Activated naive CD8-positive, alpha-beta T cell treated with anti-CD3 and anti-CD28 coated beads for 36 hours (primary cell): ENCODE results near the gene PRSS2. TPM values are rescaled to one million over a fixed set of nuclear protein-coding genes. Genes with fewer than 3 reads are reported as not detected.
A peak's percentile ranks its signal among the peaks of the same experiment; 100 is the strongest.

Experiments
- DNase-seq: peaks from one replicate; pipeline ENCODE4 v3.0.0; 2021
- H3K27ac Mint-ChIP-seq: one replicate; pipeline ENCODE4 v1.8.0; 2022; ENCODE audit warnings: mild to moderate bottlenecking, moderate library complexity, mixed read lengths
- H3K27me3 Mint-ChIP-seq: one replicate; pipeline ENCODE4 v1.8.0; 2022; ENCODE audit warnings: mild to moderate bottlenecking, mixed read lengths
- H3K36me3 Mint-ChIP-seq: one replicate; pipeline ENCODE4 v1.8.0; 2021; ENCODE audit warnings: mild to moderate bottlenecking, mixed read lengths
- H3K4me1 Mint-ChIP-seq: one replicate; pipeline ENCODE4 v1.8.0; 2021; ENCODE audit warnings: mixed read lengths
- H3K4me3 Mint-ChIP-seq: one replicate; pipeline ENCODE4 v1.8.0; 2022; ENCODE audit warnings: mild to moderate bottlenecking, moderate library complexity, mixed read lengths
- H3K9me3 Mint-ChIP-seq: one replicate; pipeline ENCODE4 v1.8.0; 2022; ENCODE audit warnings: mixed read lengths
- total RNA-seq, 2 experiments: library from RNA; stranded (reverse); gene quantifications; one replicate each; pipeline ENCODE4 v1.2.3, GENCODE V29; 2021

The PRSS2 gene
- total RNA-seq, 2 experiments from 2014 or later: not detected

DNA sequence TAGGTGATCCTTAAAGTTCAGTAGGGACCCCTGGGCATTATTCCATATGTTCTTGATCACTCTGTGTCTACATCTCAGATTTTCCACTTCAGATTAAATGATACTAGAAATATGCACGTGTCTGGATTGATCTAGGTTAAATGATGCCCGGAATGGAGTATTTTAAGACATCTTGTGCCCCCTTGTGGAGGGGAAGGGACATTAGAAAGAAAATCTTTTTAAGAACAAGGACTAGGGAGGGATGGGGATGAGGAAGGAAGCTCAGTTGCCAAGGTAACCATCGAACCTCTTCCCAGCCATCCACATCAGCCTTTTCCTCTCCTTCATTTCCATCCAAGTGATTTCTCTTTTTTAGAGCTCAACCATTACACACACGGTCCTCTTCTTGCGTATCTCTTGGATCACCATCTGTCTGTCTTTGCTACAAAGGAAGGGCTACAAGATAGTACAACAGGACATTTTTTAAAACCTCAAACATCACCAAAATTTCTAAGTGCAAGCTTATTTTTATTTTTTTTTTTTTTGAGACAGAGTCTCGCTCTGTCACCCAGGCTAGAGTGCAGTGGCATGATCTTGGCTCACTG lies 40.5 kb downstream of the PRSS2 start:
- no peak for DNase-seq
- peak overlapping the region; percentile 99 for H3K27ac Mint-ChIP-seq
- H3K4me1 Mint-ChIP-seq: peaks cover 76% of the 10 kb centered on the region
- no peaks in the 10 kb centered on the region for H3K27me3 Mint-ChIP-seq
- H3K36me3 Mint-ChIP-seq: peaks cover 3% of the 10 kb centered on the region
- peak overlapping the region; percentile 79 for H3K4me3 Mint-ChIP-seq
- no peaks in the 10 kb centered on the region for H3K9me3 Mint-ChIP-seq

DNA sequence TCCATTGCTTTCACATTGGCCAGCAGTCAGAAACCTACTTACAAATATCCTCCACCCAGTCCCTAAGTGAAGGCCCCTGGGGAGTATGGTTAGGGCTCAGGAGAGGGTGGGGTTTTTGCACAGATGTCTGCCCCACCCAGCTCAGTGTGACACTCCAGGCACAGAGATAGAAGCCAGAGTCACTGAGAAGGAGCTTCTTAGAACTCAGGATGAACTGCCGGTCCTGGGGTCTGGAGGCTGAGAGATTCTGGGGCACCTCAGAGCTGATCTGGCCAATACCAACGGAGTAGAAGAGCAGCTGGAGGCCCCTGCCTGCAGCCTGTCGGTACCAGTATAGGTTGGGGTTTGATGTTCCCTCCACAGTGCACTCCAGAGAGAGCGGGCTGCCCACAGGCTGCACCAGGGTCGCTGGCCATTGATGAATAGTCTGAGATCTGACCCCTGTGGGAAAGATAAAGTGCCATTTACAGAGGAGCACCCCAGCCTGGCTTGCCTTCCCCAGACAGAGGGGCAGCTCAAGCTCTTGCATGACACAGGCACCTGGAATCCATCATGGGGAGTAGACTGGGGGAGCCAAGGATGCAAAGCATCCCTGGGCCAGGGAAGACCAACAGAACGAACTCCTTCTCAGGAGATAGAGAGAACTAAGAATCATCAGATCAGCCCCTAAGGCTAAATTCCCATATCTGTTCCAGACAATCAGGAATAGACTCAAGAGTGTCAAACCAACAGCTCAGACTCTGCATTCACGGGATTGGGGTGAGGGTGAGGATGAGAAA lies 41.9 kb downstream of the PRSS2 start:
- DNase-seq: no peak
- peaks cover 4% of the 10 kb centered on the region for H3K36me3 Mint-ChIP-seq
- H3K4me3 Mint-ChIP-seq: peak overlapping the region; percentile 79
- H3K27me3 Mint-ChIP-seq: no peaks in the 10 kb centered on the region
- H3K4me1 Mint-ChIP-seq: peaks cover 62% of the 10 kb centered on the region
- no peaks in the 10 kb centered on the region for H3K9me3 Mint-ChIP-seq
- peak overlapping the region; percentile 99 for H3K27ac Mint-ChIP-seq

- Mint-ChIP-seq H3K9me3 (no peaks in the 10 kb centered on the region), H3K27ac (peak overlapping the region; percentile 99), H3K4me1 (peaks cover 56% of the 10 kb centered on the region), H3K36me3 (peaks cover 4% of the 10 kb centered on the region), H3K4me3 (peak overlapping the region; percentile 79), H3K27me3 (no peaks in the 10 kb centered on the region)
- no peak for DNase-seq
These were observed 42.5 kb downstream of the PRSS2 start for GRCh38 chr7:142813226-142813625.

DNA sequence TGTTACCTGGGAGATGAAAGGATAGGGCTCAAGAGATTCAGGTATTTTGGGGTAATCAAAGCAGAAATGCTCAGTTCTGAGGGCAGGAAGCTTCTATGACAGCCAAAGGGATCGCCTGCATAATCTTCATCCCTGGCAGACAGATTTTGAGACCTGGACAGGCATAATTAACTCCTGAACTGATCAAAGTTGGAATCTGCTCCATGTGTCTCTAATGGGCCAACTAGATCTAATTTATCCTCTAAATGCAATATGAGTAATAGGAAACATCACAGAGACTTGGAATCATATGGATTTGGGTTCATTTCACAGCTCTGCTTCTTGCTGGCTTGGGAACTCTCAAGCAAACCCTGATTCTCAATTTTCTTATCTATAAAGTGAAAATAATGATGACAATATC lies 42.9 kb downstream of the PRSS2 start:
- DNase-seq: no peak
- Mint-ChIP-seq H3K9me3 (no peaks in the 10 kb centered on the region), H3K27me3 (no peaks in the 10 kb centered on the region), H3K4me1 (peaks cover 53% of the 10 kb centered on the region), H3K27ac (peak overlapping the region; percentile 28), H3K36me3 (peaks cover 4% of the 10 kb centered on the region), H3K4me3 (peak overlapping the region; percentile 79)

- Mint-ChIP-seq H3K9me3 (no peaks in the 10 kb centered on the region), H3K27ac (no peak overlapping the region), H3K27me3 (no peaks in the 10 kb centered on the region), H3K4me1 (peaks cover 50% of the 10 kb centered on the region), H3K4me3 (no peak overlapping the region), H3K36me3 (peaks cover 4% of the 10 kb centered on the region)
- DNase-seq: no peak
These were observed 43.7 kb downstream of the PRSS2 start for GRCh38 chr7:142814451-142814850.

- no peak overlapping the region for H3K27ac Mint-ChIP-seq
- no peak overlapping the region for H3K4me3 Mint-ChIP-seq
- DNase-seq: no peak
- H3K27me3 Mint-ChIP-seq: no peaks in the 10 kb centered on the region
- peaks cover 4% of the 10 kb centered on the region for H3K36me3 Mint-ChIP-seq
- no peaks in the 10 kb centered on the region for H3K9me3 Mint-ChIP-seq
- H3K4me1 Mint-ChIP-seq: peaks cover 43% of the 10 kb centered on the region
These were observed 44.4 kb downstream of the PRSS2 start for GRCh38 chr7:142815134-142815533.

GRCh38 chr7:142817506-142817905 lies 46.7 kb downstream of the PRSS2 start:
- no peak overlapping the region for H3K27ac Mint-ChIP-seq
- H3K4me3 Mint-ChIP-seq: no peak overlapping the region
- peaks cover 9% of the 10 kb centered on the region for H3K9me3 Mint-ChIP-seq
- H3K4me1 Mint-ChIP-seq: peaks cover 21% of the 10 kb centered on the region
- H3K36me3 Mint-ChIP-seq: peaks cover 8% of the 10 kb centered on the region
- H3K27me3 Mint-ChIP-seq: peaks cover 3% of the 10 kb centered on the region
- DNase-seq: no peak

GRCh38 chr7:142819530-142819929 lies 48.8 kb downstream of the PRSS2 start:
- no peak overlapping the region for H3K27ac Mint-ChIP-seq
- DNase-seq: no peak
- H3K27me3 Mint-ChIP-seq: peaks cover 3% of the 10 kb centered on the region
- peaks cover 7% of the 10 kb centered on the region for H3K4me1 Mint-ChIP-seq
- H3K9me3 Mint-ChIP-seq: peaks cover 12% of the 10 kb centered on the region
- peaks cover 8% of the 10 kb centered on the region for H3K36me3 Mint-ChIP-seq
- no peak overlapping the region for H3K4me3 Mint-ChIP-seq

DNA sequence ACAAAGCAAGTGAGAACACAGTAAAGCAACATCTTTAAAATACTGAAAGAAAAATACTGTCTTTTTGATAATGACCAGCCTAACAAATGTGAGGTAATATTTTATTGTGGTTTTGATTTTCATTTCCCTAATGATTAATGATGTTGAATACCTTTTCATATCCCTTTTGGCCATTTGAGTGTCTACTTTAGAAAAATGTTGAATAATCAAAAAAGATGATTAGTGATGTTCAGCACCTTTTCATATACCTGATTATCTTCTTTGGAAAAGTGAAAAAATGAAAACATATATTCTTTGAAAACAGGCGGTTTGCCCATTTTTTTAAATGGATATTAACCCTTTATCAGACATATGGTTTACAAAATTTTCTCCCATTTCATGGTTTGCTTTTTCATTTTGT lies 51.9 kb downstream of the PRSS2 start:
- H3K9me3 Mint-ChIP-seq: peaks cover 18% of the 10 kb centered on the region
- peaks cover 9% of the 10 kb centered on the region for H3K4me1 Mint-ChIP-seq
- DNase-seq: no peak
- H3K36me3 Mint-ChIP-seq: peaks cover 13% of the 10 kb centered on the region
- peaks cover 6% of the 10 kb centered on the region for H3K27me3 Mint-ChIP-seq
- no peak overlapping the region for H3K27ac Mint-ChIP-seq
- H3K4me3 Mint-ChIP-seq: no peak overlapping the region

Other genes starting within 250 kb of the PRSS2 start
- not detected for gene PRSS1, start 21.5 kb upstream of the PRSS2 start, total RNA-seq
- gene EPHB6, start 84.1 kb downstream of the PRSS2 start, total RNA-seq: 10 to 100 TPM in 1 of 2 experiments, 1 to 10 TPM in 1; 9.0 to 10.0 TPM
- not detected for gene TRPV6, start 114.8 kb downstream of the PRSS2 start, total RNA-seq
- not detected for gene TRPV5, start 162.8 kb downstream of the PRSS2 start, total RNA-seq
- not detected for gene LLCFC1, start 168.5 kb downstream of the PRSS2 start, total RNA-seq
- under 1 TPM in 1 of 2 experiments, not detected in 1; 0.16 TPM for gene KEL, start 191.4 kb downstream of the PRSS2 start, total RNA-seq